Adipose tissue (tissue), 3 donors: ENCODE data around the gene SUGCT. TPM values are rescaled to one million over a fixed set of nuclear protein-coding genes. Genes with fewer than 3 reads are reported as not detected.
A peak's percentile ranks its signal among the peaks of the same experiment; 100 is the strongest.
"Not testable (repeated sequence)": the region's sequence is repeated elsewhere in the genome, so short reads cannot be mapped to it uniquely, and the experiment has no call there.

Experiments
- H3K27ac ChIP-seq: one replicate; pipeline ENCODE4 v1.5.1; 2013; ENCODE audit warnings: low read depth, low read length
- WGBS, 3 donors: extraction: QIAGEN DNeasy Blood & Tissue Kit; methylation state at CpG; one replicate each; pipeline ENCODE4 v1.1.7; 2013; 5-methylcytosine and 5-hydroxymethylcytosine counted together
- polyA plus RNA-seq, 3 donors: library from polyadenylated mRNA; stranded (reverse); fragments of 200-250 nt; gene quantifications; one replicate each; pipeline ENCODE4 v1.2.3, GENCODE V29; 2013
- donor health status: healthy with polysubstance abuse.
- donor health status: Bipolar disorder and iron deficiency.
- donor health status: healthy.

SUGCT gene
- polyA plus RNA-seq, 3 donors: 0.75 to 4.2 (median 1.9) TPM

DNA sequence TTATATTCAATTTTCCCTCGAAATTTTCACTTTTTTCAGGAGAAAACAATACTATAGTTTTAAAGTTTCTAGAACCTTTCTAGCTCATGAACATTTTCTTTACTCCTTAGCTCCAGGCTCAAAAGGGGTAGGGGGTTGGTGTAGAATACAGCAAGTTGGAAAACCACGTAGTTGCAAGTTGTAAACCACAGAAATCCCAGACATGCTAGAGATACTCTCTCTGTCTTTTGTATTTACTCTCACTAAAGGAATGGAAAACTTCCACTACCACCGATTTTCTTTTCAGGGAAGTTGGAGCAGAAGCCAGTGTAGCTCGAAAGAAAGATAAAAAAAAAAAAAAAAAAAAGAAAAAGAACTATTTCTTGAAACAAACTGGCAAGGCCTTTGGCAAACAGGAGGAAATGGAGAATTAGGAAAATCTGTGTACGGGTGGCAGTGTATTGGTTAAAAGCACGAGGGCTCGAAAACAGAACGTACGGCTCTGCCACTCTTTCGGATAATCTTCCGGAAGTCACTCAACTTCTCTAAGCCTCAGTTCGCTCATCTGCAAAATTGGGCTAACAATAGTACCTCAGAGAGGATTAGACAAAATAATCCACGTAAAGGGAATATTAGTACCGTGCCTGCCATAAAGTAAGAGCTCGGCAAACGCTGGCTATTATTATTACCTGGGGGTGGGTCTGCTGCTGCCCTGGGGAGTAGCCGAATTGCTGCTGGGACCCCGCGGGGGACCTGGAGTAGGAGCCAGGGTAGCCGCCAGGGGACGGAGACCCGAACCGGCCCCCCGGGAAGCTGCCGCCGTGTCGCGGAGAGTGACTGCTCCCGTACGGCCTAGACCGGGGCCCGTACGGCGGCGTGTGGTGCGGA, 1.0 kb upstream of the SUGCT start:
- 0 to 2% (median 1%) methylated on average over 36 of the region's 36 CpGs for WGBS, 3 donors
- peak overlapping the region; percentile 7 for H3K27ac ChIP-seq

DNA sequence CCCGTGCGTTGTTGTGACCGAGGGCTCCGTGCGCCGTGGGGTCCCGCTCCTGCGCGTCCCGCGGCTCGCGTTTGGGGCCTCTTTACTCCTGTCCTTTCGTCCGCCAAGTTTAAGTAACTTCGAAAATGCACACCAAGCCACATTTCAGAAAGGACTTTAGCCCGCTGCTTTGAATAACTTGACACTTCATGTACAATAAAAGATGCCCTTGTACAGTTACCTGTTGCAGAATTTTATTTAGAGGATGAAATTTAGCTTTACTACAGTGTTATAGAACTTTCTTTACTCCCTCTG, 459 bp downstream of the SUGCT start:
- H3K27ac ChIP-seq: no peak overlapping the region
- 1 to 8% (median 7%) methylated on average over 17 of the region's 17 CpGs for WGBS, 3 donors

DNA sequence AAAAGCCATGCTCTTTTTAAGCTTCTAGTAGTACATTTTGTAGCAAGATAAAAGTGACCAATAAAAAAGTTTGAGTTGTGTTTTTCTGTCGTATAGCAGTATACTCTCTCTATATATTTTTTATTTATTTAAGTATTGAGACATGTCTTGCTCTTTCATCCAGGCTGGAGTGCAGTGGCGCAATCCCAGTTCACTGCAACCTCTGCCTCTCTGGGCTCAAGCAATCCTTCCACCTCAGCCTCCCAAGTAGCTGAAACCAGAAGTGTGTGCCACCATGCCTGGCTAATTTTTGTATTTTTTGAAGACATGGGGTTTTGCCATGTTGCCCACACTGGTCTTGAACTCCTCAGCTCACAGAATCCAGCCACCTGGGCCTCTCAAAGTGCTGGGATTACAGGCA, 2.8 kb downstream of the SUGCT start:
- no peak overlapping the region for H3K27ac ChIP-seq
- 88 to 98% (median 96%) methylated on average over 2 of the region's 2 CpGs for WGBS, 3 donors

DNA sequence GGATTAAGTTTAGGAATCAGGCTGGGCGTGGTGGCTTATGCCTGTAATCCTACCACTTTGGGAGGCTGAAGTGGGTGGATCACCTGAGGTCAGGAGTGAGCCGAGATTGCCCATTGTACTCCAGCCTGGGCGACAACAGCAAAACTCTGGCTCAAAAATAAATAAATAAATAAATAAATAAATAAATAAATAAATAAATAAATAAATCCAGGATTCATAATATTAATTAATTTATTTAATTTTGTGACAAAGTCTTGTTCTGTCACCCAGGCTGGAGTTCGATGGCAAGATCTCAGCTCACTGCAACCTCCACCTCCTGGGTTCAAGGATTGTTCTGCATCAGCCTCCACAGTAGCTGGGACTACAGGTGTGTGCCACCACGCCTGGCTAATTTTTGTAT, 4.2 kb downstream of the SUGCT start:
- WGBS, 3 donors: 93 to 97% (median 95%) methylated on average over 5 of the region's 5 CpGs
- H3K27ac ChIP-seq: no peak overlapping the region

DNA sequence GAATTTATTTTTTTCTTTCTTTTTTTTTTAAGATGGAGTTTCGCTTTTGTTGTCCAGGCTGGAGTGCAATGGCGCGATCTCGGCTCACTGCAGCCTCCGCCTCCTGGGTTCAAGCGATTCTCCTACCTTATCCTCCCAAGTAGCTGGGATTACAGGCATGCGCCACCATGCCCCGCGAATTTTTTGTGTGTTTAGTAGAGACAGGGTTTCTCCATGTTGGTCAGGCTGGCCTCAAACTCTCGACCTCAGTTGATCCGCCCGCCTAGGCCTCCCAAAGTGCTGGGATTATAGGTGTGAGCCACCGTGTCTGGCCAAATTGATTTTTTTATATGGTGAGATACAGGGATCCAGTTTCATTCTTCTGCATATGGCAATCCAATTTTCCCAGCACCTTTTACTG, 5.1 kb downstream of the SUGCT start:
- 96 to 98% (median 96%) methylated on average over 13 of the region's 13 CpGs for WGBS, 3 donors
- not testable (repeated sequence) for H3K27ac ChIP-seq

DNA sequence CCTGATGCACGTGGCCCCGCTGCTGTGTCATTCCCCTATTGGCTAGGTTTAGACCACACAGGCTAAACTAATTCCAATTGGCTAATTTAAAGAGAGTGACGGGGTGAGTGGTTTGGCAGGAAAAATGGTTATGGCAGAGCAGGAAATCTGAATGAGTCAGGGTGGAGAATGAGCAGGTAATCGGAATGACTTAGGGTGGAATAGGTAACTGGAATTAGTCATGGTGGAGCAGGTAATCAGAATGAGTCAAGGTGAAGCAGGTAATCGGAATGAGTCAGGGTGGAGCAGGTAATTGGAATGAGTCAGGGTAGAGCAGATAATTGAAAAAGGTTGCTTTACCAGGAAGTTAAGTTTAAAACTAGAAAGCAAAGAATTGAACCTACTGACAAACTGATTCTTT, 7.1 kb downstream of the SUGCT start:
- H3K27ac ChIP-seq: not testable (repeated sequence)
- WGBS, 3 donors: 89 to 98% (median 92%) methylated on average over 5 of the region's 5 CpGs

DNA sequence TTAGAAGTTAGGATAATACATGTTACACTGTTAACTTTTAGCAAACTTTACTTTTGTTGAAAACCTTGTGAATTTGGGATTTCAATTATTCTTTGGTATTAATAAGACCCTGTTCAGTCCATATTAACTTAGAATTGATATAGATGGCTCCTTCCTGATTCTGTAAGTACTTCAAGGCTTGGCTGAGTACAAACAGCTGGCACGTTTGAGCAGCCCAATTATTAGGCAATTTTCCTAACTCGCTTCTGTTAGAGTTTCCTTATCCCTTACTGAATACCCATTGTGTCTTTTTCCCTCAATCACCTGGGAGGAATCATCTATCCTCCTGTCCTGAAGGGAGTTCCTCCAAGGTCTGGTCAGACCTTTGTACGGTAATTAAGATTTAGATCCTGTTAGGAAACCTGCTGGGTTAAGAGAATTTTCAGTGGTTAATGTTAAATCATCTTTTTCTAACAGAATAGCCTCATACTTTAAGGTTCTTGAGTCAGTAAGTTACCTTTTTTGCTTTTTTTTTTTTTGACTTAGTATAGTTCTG, 10.9 kb downstream of the SUGCT start:
- WGBS, 3 donors: 66 to 84% (median 67%) methylated on average over 3 of the region's 3 CpGs
- not testable (repeated sequence) for H3K27ac ChIP-seq

DNA sequence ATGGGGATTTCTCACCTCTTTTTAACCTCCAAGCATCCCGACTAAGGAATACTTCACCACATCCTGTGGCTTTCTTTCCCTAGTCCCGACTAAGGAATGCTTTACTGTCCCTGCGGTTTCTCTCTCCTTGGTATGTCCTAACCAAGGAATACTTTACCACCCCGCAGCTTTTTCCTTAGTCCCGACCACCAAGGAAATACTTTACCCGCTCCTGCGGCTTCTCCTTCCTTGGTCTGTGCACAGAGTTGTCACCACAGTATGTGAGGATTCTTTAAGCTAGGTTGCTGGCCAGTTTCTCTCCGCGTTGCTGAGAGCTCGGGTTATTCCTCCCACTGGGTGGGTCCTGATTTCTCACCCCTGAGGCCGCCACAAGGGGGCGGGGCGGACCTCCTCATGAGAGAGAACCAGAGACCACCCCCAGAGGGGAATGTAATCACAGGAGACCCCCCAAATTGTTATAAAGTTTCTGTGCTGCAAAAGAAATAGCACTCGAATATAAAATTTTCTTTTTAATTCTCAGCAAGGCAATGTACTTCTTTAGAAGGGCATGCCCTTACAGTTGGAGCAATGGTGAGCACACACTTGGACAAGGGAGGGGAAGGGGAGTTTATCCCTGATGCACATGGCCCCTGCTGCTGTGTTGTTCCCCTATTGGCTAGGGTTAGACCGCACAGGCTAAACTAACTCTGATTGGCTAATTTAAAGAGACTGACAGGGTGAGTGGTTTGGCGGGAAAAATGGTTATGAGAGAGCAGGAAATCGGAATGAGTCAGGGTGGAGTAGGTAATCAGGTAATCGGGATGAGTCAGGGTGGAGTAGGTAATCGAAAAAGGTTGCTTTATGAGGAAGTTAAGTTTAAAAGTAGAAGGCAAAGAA, 12.8 kb downstream of the SUGCT start:
- WGBS, 3 donors: 86 to 89% (median 87%) methylated on average over 19 of the region's 19 CpGs
- no peak overlapping the region for H3K27ac ChIP-seq

DNA sequence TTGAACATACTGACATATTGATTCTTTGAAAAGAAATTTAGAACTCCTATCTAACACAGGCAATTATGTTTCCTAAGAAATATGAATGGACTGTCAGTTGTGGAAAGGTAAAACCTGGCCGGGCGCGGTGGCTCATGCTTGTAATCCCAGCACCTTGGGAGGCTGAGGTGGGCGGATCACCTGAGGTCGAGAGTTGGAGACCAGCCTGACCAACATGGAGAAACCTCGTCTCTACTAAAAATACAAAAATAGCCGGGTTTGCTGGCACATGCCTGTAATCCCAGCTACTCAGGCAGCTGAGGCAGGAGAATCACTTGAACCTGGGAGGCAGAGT, 13.4 kb downstream of the SUGCT start:
- WGBS, 3 donors: 94 to 95% (median 95%) methylated on average over 7 of the region's 7 CpGs
- not testable (repeated sequence) for H3K27ac ChIP-seq

DNA sequence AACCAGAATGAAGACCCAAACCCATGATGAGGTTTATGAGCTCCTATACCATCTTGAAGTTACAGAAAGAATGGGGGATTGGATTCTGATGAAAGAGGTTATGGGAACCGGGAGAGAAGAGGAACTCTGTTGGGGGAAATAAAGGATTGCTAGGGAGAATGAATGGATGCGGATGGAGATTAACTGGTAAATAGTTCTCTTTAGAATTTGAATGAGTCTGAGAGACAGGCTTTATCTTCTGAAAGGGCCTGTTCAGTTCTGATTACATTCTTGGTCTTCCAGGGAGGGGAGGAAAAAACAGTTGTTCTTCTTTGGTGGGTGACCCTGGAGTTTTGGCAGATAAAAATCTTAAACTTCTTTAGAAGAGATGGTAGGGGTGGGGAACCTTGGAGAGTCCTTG, 13.9 kb downstream of the SUGCT start:
- no peak overlapping the region for H3K27ac ChIP-seq
- WGBS, 3 donors: 88 to 93% (median 92%) methylated on average over 2 of the region's 2 CpGs

DNA sequence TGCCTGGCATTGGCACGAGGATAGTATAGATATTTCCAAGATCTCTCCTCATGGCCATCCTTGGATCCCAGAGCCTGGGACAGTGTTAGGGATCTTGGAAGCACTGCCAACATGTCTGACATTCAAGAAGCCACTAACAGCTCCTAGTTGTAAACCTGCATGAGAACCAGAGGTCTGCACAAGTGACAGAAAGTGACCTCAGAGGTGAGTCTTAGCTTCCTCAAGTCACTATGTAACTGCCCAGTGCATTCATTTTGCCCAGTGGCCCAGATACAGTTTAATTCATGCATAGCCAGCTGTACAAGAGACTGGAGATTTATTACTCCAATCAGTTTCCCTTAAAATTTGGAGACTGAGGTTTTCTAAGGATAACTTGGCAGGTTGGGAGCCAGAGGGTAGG, 16.7 kb downstream of the SUGCT start:
- H3K27ac ChIP-seq: no peak overlapping the region
- WGBS, 3 donors: 88 to 97% (median 93%) methylated on average over 1 of the region's 1 CpG

DNA sequence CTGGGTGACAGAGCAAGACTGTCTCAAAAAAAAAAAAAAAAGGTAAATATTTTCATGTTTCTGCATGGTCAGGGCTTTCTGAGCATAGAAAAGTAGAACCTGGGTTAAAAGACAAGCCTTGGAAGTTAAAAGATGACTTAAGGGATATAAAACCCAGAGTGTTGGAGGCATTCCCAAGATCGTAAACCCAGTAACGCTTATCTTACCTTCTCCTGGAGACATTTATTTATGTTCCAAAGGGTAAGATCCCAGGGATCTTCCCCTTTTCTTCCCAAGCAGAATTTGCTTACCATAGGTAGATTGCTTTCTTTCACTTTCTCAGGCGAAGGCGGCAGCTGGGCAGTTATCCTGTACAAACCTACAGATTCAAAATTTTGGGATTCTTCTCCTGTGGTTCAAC, 22.2 kb downstream of the SUGCT start:
- H3K27ac ChIP-seq: no peak overlapping the region
- 69 to 84% (median 79%) methylated on average over 4 of the region's 4 CpGs for WGBS, 3 donors

DNA sequence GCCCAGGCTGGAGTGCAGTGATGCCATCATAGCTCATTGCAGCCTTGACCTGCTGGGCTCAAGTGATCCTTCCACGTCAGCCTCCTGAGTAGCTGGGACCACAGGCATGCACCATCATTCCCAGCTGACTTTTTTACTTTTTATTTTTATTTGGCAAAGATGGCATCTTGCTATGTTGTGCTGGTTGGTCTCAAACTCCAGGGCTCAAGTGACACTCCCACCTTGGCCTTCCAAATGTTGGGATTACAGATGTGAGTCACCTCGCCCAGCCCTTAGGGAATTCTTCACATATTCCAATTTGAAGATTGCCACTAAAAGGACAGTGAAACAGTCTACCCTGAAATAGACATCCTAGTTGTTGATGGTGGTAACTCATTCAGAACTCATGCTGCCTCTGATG, 27.7 kb downstream of the SUGCT start:
- 87 to 97% (median 89%) methylated on average over 2 of the region's 2 CpGs for WGBS, 3 donors
- H3K27ac ChIP-seq: no peak overlapping the region

DNA sequence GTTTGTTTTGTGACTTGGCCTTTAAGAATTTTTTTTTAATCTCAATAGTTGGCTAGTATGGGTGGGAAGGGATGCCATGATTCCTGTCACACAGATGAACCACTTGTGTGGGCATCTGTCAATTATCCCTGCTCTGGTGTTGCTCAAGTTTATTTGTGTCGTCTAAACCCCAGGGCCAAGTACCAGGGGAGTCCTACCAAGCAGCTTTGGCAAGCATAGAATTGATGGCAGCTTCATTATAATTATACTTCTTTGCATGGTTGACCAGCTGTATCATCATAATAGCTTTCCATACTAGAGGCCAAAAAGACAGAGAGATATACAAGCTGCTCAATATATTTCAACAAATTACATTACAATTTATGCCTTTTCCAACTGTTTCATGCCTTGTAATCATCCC, 30.4 kb downstream of the SUGCT start:
- no peak overlapping the region for H3K27ac ChIP-seq
- 56 to 79% (median 59%) methylated on average over 1 of the region's 1 CpG for WGBS, 3 donors

DNA sequence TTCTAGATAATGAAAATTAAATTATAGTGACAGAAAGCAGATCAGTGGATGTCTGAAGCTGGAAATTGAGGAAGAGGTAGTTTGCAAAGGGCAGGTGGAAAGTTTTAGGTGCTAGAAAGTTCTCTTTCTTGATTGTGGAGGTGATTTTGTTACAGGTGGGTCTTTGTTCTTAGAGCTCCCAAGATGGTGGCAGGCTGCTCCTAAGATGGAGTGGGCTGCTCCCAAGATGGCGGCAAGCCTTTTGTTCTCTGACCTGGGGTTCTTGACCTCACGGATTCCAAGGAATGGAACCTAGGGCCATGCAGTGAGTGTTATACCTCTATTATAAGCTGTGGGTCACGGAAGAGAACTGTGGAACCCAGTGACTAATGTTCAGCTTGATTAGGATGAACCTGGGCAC, 32.5 kb downstream of the SUGCT start:
- WGBS, 3 donors: 91 to 97% (median 95%) methylated on average over 3 of the region's 3 CpGs
- no peak overlapping the region for H3K27ac ChIP-seq

DNA sequence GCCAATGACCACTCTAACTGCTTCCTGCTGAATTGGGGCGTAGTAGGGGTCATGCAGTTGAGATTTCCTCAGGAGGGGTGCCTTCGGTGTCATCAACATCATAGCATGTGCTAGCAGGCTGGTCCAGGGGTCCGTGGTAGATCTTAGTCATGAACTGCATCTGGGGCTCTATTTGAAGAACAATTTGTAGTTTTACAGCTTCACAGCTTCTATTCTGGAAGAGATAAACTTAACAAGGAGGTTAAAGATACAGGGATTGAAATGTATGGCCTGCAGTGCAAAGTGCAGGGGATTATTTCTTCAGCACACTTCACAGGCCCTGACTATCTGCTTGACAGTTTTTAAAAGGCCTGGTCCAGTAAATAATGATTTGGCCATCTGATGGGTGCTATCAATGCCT, 33.5 kb downstream of the SUGCT start:
- not testable (repeated sequence) for H3K27ac ChIP-seq
- WGBS, 3 donors: 92 to 98% (median 96%) methylated on average over 3 of the region's 3 CpGs

DNA sequence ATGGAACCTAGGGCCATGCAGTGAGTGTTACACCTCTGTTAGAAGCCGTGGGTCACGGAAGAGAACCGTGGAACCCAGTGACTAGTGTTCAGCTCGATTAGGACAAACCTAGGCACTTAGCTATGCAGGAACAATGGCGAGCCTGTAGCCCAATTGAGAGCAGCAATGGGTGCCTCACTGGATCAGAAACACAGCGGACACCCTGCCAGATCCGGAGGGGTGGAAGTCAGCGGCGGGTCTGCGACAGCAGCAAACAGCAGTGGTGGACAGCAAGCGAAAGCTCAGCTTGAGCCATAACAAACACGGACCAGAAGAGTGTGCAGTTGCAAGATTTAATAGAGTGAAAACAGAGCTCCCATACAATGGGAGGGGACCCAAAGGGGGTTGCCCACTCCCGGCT, 38.3 kb downstream of the SUGCT start:
- H3K27ac ChIP-seq: not testable (repeated sequence)
- WGBS, 3 donors: 86 to 94% (median 88%) methylated on average over 12 to 13 of the region's 13 CpGs

DNA sequence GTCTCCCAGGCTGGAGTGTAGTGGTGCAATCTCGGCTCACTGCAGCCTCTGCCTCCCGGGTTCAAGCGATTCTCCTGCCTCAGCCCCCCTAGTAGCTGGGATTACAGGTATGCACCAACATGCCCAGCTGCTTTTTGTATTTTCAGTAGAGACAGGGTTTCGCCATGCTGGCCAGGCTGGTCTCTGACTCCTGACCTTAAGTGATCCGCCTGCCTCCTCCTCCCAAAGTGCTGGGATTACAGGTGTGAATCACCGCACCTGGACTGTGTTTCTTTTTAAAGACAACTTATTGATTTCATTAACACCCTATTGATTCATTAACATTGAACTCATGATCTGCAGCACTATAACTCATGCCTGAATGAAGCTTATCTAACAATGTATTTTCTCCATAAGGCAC, 40.5 kb downstream of the SUGCT start:
- WGBS, 3 donors: 83 to 90% (median 89%) methylated on average over 6 of the region's 6 CpGs
- H3K27ac ChIP-seq: not testable (repeated sequence)

DNA sequence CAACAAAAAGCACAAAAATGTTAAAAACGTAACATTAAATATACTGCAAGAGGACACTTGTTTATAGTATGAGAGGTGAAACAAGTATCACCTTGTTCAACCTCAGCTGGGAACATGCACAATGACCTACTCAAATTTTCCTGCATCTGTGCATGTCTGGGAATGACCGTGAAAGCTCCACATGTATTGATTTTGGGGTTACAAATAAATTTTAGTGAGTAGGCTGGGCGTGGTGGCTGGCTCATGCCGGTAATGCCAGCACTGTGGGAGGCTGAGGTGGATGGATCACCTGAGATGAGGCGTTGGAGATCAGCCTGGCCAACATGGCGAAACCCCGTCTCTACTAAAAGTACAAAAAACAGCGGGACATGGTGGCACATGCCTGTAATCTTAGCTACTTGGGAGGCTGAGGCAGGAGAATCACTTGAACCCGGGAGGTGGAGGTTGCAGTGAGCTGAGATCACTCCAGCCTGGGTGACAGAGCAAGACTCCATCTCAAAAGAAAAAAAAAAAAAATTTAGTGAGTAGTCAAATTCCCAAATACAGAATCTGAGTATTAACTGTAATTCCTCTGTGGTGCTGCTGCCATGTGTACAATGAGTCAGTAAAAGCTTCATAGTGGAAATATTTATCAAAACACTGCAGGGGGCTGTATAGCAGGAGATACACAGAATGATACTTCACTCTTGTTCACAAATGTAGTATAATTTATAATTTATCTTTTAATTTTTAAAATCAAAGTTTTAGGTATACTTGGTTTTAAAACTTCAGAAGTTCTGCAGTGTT, 41.1 kb downstream of the SUGCT start:
- 70 to 93% (median 92%) methylated on average over 9 of the region's 9 CpGs for WGBS, 3 donors

More for the DNA sequence above, 41.1 kb downstream of the SUGCT start:
- H3K27ac ChIP-seq: no peak overlapping the region
